Liver (tissue), 9 donors: ENCODE data around the gene NINJ2. TPM values are rescaled to one million over a fixed set of nuclear protein-coding genes. Genes with fewer than 3 reads are reported as not detected.
A peak's percentile ranks its signal among the peaks of the same experiment; 100 is the strongest.

ENCODE experiments used
- DNase-seq: peaks from one replicate; pipeline ENCODE4 v3.0.0-alpha.2; 2017; ENCODE audit warnings: low spot score
- H3K27ac ChIP-seq, 2 donors: one replicate each; pipeline ENCODE4 v1.7.0; 2013; ENCODE audit warnings: inconsistent platforms in 2 of 2, low read length in 2 of 2, control low read depth in 1 of 2, low read depth in 1 of 2, mild to moderate bottlenecking in 1 of 2
- H3K27me3 ChIP-seq, 4 donors: one replicate each; pipeline versions ENCODE4 v1.6.1 to v1.7.0; 2013; ENCODE audit warnings: low read length in 3 of 4, inconsistent platforms in 1 of 4, mild to moderate bottlenecking in 1 of 4, moderate library complexity in 1 of 4; ENCODE audit not compliant: control insufficient read depth in 4 of 4, insufficient read depth in 4 of 4
- H3K36me3 ChIP-seq, 4 donors: one replicate each; pipeline versions ENCODE4 v1.6.1 to v1.7.0; 2013; ENCODE audit warnings: low read length in 3 of 4, mild to moderate bottlenecking in 3 of 4, low read depth in 1 of 4, moderate library complexity in 1 of 4; ENCODE audit not compliant: control insufficient read depth in 4 of 4, insufficient read depth in 3 of 4
- H3K4me1 ChIP-seq, 4 donors: one replicate each; pipeline versions ENCODE4 v1.6.1 to v1.7.0; 2013; ENCODE audit warnings: low read length in 3 of 4, mild to moderate bottlenecking in 3 of 4, moderate library complexity in 1 of 4; ENCODE audit not compliant: control insufficient read depth in 4 of 4, insufficient read depth in 4 of 4
- H3K4me3 ChIP-seq, 3 donors: one replicate each; pipeline versions ENCODE4 v1.6.1 to v1.7.0; 2013; ENCODE audit warnings: low read length in 3 of 3, control low read depth in 1 of 3, low read depth in 1 of 3, mild to moderate bottlenecking in 1 of 3
- H3K9ac ChIP-seq, 2 donors: one replicate each; pipeline ENCODE4 v1.7.0; 2013; ENCODE audit warnings: low read length in 2 of 2, mild to moderate bottlenecking in 2 of 2, moderate library complexity in 2 of 2, control low read depth in 1 of 2, low read depth in 1 of 2
- H3K9me3 ChIP-seq, 4 donors: one replicate each; pipeline versions ENCODE4 v1.6.1 to v1.7.0; 2013; ENCODE audit warnings: low read length in 3 of 4; ENCODE audit not compliant: control insufficient read depth in 4 of 4
- EGR1 ChIP-seq, 2 donors: IDR thresholded peaks; 2 replicates each; pipeline ENCODE4 v1.6.1; 2016 to 2018; ENCODE audit warnings: antibody characterized with exemption in 2 of 2, low read depth in 2 of 2
- FOXA1 ChIP-seq: IDR thresholded peaks from 2 replicates; pipeline ENCODE4 v1.6.1; 2016; ENCODE audit warnings: antibody characterized with exemption
- FOXA2 ChIP-seq: IDR thresholded peaks from 2 replicates; pipeline ENCODE4 v1.6.1; 2016; ENCODE audit warnings: antibody characterized with exemption
- HNF4A ChIP-seq, 2 donors: conservative IDR thresholded peaks; 2 replicates each; pipeline ENCODE4 v1.6.1; 2016; ENCODE audit warnings: antibody characterized with exemption in 2 of 2, mild to moderate bottlenecking in 2 of 2
- JUND ChIP-seq, 2 donors: IDR thresholded peaks; 2 replicates each; pipeline ENCODE4 v1.6.1; 2016; ENCODE audit warnings: antibody characterized with exemption in 2 of 2
- NR2F2 ChIP-seq: IDR thresholded peaks from 2 replicates; pipeline ENCODE4 v1.6.1; 2016; ENCODE audit warnings: antibody characterized with exemption
- RAD21 ChIP-seq, 2 donors: IDR thresholded peaks; 2 replicates each; pipeline ENCODE4 v1.6.1; 2016; ENCODE audit warnings: antibody characterized with exemption in 2 of 2, mild to moderate bottlenecking in 2 of 2
- RXRA ChIP-seq, 2 donors: IDR thresholded peaks; 2 replicates each; pipeline ENCODE4 v1.6.1; 2017 to 2018; ENCODE audit warnings: antibody characterized with exemption in 2 of 2, mild to moderate bottlenecking in 1 of 2
- SP1 ChIP-seq: IDR thresholded peaks from 2 replicates; pipeline ENCODE4 v1.6.1; 2018; ENCODE audit warnings: antibody characterized with exemption, mild to moderate bottlenecking
- TAF1 ChIP-seq: conservative IDR thresholded peaks from 2 replicates; pipeline ENCODE4 v1.6.1; 2016; ENCODE audit warnings: antibody characterized with exemption, mild to moderate bottlenecking
- YY1 ChIP-seq: IDR thresholded peaks from 2 replicates; pipeline ENCODE4 v1.6.1; 2016; ENCODE audit warnings: antibody characterized with exemption, mild to moderate bottlenecking
- WGBS: extraction: QIAGEN DNeasy Blood & Tissue Kit; methylation state at CpG from one replicate; pipeline ENCODE4 v1.1.7; 2013; 5-methylcytosine and 5-hydroxymethylcytosine counted together
- polyA plus RNA-seq, 2 donors: library from polyadenylated mRNA; stranded (reverse) in 1 of 2; unstranded in 1 of 2; fragments of 200-250 nt in 1 of 2; fragments of >200 nt in 1 of 2; fragmentation: Nextera tagmentation in 1 of 2; extraction: Ambion mirVana in 1 of 2; gene quantifications; one replicate each; pipeline versions ENCODE4 v1.2.1 to v1.2.3, GENCODE V29; 2013 to 2015
- total RNA-seq, 2 donors: library from RNA; depleted of rRNA; stranded (reverse); fragments of >200 nt; gene quantifications; one replicate each; pipeline ENCODE4 v1.2.3, GENCODE V29; 2014
- TF ChIP-seq, protein P1 (sequence below): fragments of 150-350 bp; IDR thresholded peaks from 2 replicates; pipeline ENCODE4 v1.5.1; 2017; ENCODE audit warnings: improper control_type of control experiment, low read depth, low read length; ENCODE audit not compliant: missing input control
- TF ChIP-seq, protein P2 (sequence below): IDR thresholded peaks from 2 replicates; pipeline ENCODE4 v1.6.1; 2016; ENCODE audit warnings: antibody characterized with exemption
- TF ChIP-seq, protein P3 (sequence below): IDR thresholded peaks from 2 replicates; pipeline ENCODE4 v1.6.1; 2016; ENCODE audit warnings: antibody characterized with exemption, mild to moderate bottlenecking
- TF ChIP-seq, protein P4 (sequence below): IDR thresholded peaks from 2 replicates; pipeline ENCODE4 v1.6.1; 2016; ENCODE audit warnings: antibody characterized with exemption
- donor health status: healthy.
- donor health status: healthy.
- donor health status: healthy.
- donor health status: healthy.
- donor health status: healthy.

The NINJ2 gene
- total and polyA plus RNA-seq, 4 donors, result 6.7 to 16.5 (median 15.4) TPM

DNA sequence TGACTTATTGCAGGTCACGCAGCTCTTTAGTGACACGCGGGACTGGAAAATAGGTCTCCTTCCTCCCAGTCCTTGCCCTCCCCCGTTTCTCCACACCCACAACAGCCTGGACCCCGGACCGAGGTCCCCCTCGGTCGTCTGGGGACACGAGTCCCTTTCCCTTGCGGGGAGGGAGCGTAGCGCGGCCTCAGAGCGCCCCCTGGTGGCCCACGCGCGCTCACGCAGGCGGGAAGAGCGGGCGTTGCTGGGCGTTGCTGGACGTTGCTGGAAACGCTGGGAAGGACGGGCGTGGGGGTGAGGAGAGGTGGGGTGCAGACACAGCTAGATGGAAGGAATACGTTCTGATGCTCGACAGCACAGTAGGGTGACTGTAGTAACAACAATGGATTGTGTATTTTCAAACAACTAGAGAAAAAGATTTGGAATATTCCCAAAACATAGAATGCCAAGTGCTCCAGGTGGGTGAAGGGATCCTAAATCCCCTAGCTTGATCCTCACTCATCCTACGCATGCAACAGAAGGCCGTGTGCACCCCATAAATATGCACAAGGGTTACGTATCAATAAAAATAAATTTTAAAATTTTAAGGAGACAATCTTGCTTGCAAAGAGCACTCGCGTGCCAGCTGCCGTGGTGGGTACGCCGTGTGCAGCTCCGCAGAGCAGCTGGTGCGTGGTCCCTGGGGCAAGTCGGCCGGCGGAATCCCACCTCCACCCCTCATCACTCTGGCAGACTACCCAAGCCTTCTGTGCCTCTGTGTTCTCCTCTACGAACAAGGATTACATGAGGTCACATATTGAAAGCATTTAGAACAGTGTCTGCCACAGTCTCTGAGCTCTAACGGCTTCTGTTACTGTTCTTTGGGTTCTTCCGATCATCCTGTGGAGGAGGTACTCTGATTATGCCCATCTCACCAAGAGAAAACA lies 116.1 kb downstream of the NINJ2 start:
- H3K27me3 ChIP-seq, result peaks cover 0 to under 1% (median 0%) of the 10 kb centered on the region in 4 donors
- TF ChIP-seq, protein P1, sequence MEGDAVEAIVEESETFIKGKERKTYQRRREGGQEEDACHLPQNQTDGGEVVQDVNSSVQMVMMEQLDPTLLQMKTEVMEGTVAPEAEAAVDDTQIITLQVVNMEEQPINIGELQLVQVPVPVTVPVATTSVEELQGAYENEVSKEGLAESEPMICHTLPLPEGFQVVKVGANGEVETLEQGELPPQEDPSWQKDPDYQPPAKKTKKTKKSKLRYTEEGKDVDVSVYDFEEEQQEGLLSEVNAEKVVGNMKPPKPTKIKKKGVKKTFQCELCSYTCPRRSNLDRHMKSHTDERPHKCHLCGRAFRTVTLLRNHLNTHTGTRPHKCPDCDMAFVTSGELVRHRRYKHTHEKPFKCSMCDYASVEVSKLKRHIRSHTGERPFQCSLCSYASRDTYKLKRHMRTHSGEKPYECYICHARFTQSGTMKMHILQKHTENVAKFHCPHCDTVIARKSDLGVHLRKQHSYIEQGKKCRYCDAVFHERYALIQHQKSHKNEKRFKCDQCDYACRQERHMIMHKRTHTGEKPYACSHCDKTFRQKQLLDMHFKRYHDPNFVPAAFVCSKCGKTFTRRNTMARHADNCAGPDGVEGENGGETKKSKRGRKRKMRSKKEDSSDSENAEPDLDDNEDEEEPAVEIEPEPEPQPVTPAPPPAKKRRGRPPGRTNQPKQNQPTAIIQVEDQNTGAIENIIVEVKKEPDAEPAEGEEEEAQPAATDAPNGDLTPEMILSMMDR, result peak; percentile 97
- TF ChIP-seq, protein P2, sequence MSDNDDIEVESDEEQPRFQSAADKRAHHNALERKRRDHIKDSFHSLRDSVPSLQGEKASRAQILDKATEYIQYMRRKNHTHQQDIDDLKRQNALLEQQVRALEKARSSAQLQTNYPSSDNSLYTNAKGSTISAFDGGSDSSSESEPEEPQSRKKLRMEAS, result no peak
- TF ChIP-seq SP1, result no peak
- peak; percentile 66 for TF ChIP-seq YY1
- no peak for TF ChIP-seq FOXA2
- peak; percentile 97 to 99 for TF ChIP-seq RAD21 (IDR thresholded peaks at IDR 0.05)
- no peak for TF ChIP-seq HNF4A (conservative IDR thresholded peaks at IDR 0.05)
- no peak for TF ChIP-seq EGR1 (IDR thresholded peaks at IDR 0.05; ENCODE audit: low read depth in 2 of 2)
- TF ChIP-seq RXRA (IDR thresholded peaks at IDR 0.05), result peak in 1 of 2 donors; percentile 7
- TF ChIP-seq FOXA1, result no peak
- peaks cover 0 to 6% (median 3%) of the 10 kb centered on the region in 4 donors for H3K4me1 ChIP-seq
- H3K9ac ChIP-seq, result no peak overlapping the region
- 28% methylated on average over 44 of the region's 44 CpGs for WGBS
- H3K36me3 ChIP-seq, result no peaks in the 10 kb centered on the region
- DNase-seq, result peak; percentile 78
- H3K4me3 ChIP-seq, result no peak overlapping the region
- no peak overlapping the region for H3K27ac ChIP-seq
- H3K9me3 ChIP-seq, result no peaks in the 10 kb centered on the region

DNA sequence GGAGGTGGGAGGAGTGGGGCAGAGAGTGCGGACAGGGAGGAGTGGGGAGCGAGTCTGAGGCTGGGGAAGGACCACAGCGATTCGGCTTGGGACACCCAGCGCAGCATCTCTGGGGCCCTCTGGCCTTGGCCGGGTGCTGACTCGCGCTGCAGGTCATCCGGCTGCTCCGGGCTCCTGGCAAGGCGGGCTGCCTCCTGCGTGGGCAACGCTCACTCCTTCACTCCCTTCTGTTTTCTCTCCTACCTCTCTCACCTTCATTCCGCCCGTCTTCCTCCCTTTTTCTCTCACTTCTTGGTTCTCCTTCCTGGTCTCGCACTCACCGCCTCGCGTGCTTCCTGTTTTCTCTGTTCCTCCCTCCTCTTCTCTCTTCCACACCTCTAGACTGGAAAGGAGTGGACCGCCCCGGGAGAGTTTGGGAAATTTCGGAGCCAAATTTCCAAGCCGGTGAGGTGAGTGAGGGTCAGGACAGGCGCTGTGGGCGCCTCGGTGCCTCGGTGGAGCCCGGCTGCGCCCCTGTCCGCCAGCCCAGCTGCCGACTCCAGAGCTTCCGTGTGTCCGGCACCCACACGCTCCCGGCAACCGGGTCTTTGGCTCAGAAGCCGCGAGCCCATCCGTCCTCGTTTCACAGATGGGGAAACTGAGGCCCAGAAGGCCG lies 116.9 kb downstream of the NINJ2 start:
- no peak for DNase-seq
- 74% methylated on average over 41 of the region's 41 CpGs for WGBS
- no peak overlapping the region for H3K4me3 ChIP-seq

More for the DNA sequence above, 116.9 kb downstream of the NINJ2 start:
- Histone ChIP-seq H3K36me3 (no peaks in the 10 kb centered on the region), H3K27ac (no peak overlapping the region), H3K4me1 (peaks cover 0 to 6% (median 3%) of the 10 kb centered on the region in 4 donors), H3K9ac (no peak overlapping the region), H3K27me3 (no peaks in the 10 kb centered on the region), H3K9me3 (no peaks in the 10 kb centered on the region)
- TF ChIP-seq YY1 (no peak), FOXA2 (no peak), NR2F2 (no peak), HNF4A (conservative IDR thresholded peaks at IDR 0.05) (no peak), TAF1 (no peak), RAD21 (IDR thresholded peaks at IDR 0.05) (no peak), FOXA1 (no peak), JUND (IDR thresholded peaks at IDR 0.05) (no peak), RXRA (IDR thresholded peaks at IDR 0.05) (no peak), SP1 (no peak)
- TF ChIP-seq, protein P3, sequence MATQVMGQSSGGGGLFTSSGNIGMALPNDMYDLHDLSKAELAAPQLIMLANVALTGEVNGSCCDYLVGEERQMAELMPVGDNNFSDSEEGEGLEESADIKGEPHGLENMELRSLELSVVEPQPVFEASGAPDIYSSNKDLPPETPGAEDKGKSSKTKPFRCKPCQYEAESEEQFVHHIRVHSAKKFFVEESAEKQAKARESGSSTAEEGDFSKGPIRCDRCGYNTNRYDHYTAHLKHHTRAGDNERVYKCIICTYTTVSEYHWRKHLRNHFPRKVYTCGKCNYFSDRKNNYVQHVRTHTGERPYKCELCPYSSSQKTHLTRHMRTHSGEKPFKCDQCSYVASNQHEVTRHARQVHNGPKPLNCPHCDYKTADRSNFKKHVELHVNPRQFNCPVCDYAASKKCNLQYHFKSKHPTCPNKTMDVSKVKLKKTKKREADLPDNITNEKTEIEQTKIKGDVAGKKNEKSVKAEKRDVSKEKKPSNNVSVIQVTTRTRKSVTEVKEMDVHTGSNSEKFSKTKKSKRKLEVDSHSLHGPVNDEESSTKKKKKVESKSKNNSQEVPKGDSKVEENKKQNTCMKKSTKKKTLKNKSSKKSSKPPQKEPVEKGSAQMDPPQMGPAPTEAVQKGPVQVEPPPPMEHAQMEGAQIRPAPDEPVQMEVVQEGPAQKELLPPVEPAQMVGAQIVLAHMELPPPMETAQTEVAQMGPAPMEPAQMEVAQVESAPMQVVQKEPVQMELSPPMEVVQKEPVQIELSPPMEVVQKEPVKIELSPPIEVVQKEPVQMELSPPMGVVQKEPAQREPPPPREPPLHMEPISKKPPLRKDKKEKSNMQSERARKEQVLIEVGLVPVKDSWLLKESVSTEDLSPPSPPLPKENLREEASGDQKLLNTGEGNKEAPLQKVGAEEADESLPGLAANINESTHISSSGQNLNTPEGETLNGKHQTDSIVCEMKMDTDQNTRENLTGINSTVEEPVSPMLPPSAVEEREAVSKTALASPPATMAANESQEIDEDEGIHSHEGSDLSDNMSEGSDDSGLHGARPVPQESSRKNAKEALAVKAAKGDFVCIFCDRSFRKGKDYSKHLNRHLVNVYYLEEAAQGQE, result no peak
- TF ChIP-seq, protein P1, result no peak
- TF ChIP-seq, protein P4, sequence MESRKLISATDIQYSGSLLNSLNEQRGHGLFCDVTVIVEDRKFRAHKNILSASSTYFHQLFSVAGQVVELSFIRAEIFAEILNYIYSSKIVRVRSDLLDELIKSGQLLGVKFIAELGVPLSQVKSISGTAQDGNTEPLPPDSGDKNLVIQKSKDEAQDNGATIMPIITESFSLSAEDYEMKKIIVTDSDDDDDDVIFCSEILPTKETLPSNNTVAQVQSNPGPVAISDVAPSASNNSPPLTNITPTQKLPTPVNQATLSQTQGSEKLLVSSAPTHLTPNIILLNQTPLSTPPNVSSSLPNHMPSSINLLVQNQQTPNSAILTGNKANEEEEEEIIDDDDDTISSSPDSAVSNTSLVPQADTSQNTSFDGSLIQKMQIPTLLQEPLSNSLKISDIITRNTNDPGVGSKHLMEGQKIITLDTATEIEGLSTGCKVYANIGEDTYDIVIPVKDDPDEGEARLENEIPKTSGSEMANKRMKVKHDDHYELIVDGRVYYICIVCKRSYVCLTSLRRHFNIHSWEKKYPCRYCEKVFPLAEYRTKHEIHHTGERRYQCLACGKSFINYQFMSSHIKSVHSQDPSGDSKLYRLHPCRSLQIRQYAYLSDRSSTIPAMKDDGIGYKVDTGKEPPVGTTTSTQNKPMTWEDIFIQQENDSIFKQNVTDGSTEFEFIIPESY, result no peak
- TF ChIP-seq, protein P2, result no peak
